KMS-11 (cell line): ENCODE results near the gene SHISA2.

ENCODE experiments used
- H2AFZ ChIP-seq: fragments of 200-600 bp; sonication (generic); 2 replicates; pipeline ENCODE4 v1.6.1; 2016; ENCODE audit warnings: antibody characterized with exemption, mixed run types, low read depth
- H3K27ac ChIP-seq: fragments of 200-600 bp; sonication (generic); 2 replicates; pipeline ENCODE4 v1.6.1; 2016; ENCODE audit warnings: mild to moderate bottlenecking, mixed run types
- H3K27me3 ChIP-seq: fragments of 200-600 bp; sonication (generic); 2 replicates; pipeline ENCODE4 v1.6.1; 2017; ENCODE audit warnings: mild to moderate bottlenecking, low read depth, mixed run types, moderate library complexity; ENCODE audit not compliant: insufficient read depth
- H3K36me3 ChIP-seq: fragments of 200-600 bp; sonication (generic); 2 replicates; pipeline ENCODE4 v1.6.1; 2017; ENCODE audit warnings: mild to moderate bottlenecking, mixed run types; ENCODE audit not compliant: insufficient read depth
- H3K4me1 ChIP-seq: fragments of 200-600 bp; sonication (generic); 2 replicates; pipeline ENCODE4 v1.6.1; 2016; ENCODE audit warnings: mild to moderate bottlenecking, low read depth, mixed run types; ENCODE audit not compliant: poor library complexity, severe bottlenecking
- H3K4me2 ChIP-seq: fragments of 200-600 bp; sonication (generic); 2 replicates; pipeline ENCODE4 v1.7.0; 2016; ENCODE audit warnings: mild to moderate bottlenecking, mixed run types
- H3K4me3 ChIP-seq: fragments of 200-600 bp; sonication (generic); IDR thresholded peaks from 2 replicates; pipeline ENCODE4 v1.6.1; 2017; ENCODE audit warnings: low read depth, low read length, mixed read lengths; ENCODE audit not compliant: insufficient read depth
- H3K79me2 ChIP-seq: fragments of 200-600 bp; sonication (generic); 2 replicates; pipeline ENCODE4 v1.6.1; 2016; ENCODE audit warnings: low read depth, mixed run types; ENCODE audit not compliant: insufficient read depth
- H3K9ac ChIP-seq: fragments of 200-600 bp; sonication (generic); 2 replicates; pipeline ENCODE4 v1.6.1; 2016; ENCODE audit warnings: mild to moderate bottlenecking, mixed run types
- H4K20me1 ChIP-seq: fragments of 200-600 bp; sonication (generic); 2 replicates; pipeline ENCODE4 v1.6.1; 2016; ENCODE audit warnings: mild to moderate bottlenecking, mixed run types; ENCODE audit not compliant: insufficient read depth
- CTCF ChIP-seq: fragments of 200-600 bp; sonication (generic); conservative IDR thresholded peaks from 2 replicates; pipeline ENCODE4 v1.6.1; 2017; ENCODE audit warnings: low read depth, mild to moderate bottlenecking, antibody characterized with exemption, low read length, moderate library complexity, mixed read lengths

SHISA2 gene

GRCh38 chr13:26012995-26013394 is 38.8 kb downstream of the SHISA2 start:
- Histone ChIP-seq H4K20me1 (no peaks in the 10 kb centered on the region), H3K4me1 (no peaks in the 10 kb centered on the region), H3K27ac (no peak overlapping the region), H2AFZ (no peak overlapping the region), H3K36me3 (no peaks in the 10 kb centered on the region), H3K9ac (no peak overlapping the region), H3K79me2 (no peaks in the 10 kb centered on the region), H3K4me3 (no peak overlapping the region), H3K27me3 (no peaks in the 10 kb centered on the region), H3K4me2 (no peak overlapping the region)
- TF ChIP-seq CTCF, result no peak

DNA sequence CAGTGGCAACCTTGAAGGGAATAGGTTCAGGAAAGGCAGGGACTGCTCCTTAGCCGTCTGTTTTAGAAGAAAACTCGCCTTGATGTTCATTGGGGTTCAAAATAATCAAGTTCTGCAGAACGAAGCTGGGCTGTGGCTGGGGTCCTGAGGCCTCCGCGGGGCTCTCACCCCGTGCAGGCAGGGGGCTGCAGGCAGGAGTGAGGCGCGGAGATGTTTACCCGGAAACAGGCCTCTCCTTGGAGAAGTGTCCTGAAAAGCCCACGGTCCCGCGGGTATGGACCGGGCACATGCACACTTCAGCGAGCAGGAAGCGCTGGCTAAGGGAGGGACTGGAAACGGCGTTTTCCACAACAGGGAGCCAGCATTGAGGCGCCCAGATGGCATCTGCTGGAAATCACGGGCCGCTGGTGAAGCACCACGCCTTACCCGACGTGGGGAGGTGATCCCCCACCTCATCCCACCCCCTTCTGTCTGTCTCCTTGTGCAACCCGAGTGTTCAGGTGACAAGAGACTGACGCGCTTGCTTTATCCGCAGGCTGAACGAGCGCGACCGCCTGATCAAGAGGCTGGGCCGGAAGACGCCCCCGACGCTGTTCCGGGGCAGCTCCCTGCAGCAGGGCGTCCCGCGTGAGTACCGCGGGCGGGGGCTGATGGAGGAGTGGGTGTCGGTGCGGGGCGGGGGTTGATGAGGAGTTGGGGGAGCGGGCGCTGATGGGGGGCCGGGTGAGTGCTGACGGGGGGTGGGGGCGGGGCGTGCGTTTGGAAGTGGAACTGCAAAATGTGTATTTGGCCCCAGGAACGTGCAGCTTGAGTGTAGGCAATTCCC is 39.6 kb downstream of the SHISA2 start:
- Histone ChIP-seq H3K4me3 (no peak overlapping the region), H2AFZ (no peak overlapping the region), H3K36me3 (no peaks in the 10 kb centered on the region), H3K27me3 (no peaks in the 10 kb centered on the region), H3K9ac (no peak overlapping the region), H3K4me2 (no peak overlapping the region), H4K20me1 (no peaks in the 10 kb centered on the region), H3K4me1 (peaks cover 4% of the 10 kb centered on the region), H3K27ac (no peak overlapping the region), H3K79me2 (no peaks in the 10 kb centered on the region)
- TF ChIP-seq CTCF, result no peak

DNA sequence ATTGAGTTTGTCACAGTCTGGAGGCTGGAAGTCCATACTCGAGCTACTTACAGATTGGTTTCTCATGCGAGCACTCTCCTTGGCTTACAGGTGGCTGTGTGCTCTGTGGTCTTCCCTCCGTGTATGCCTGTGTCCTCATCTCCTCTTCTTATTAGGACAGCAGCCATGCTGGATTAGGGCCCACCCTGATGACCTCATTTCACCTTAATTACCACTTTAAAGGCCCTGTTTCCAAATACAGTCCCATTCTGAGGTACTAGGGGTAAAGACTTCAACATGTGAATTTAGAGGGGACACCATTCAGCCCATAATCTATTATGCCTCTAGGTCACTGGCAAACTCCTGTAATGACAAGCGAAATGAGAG is 40.6 kb downstream of the SHISA2 start:
- Histone ChIP-seq H3K4me1 (peaks cover 4% of the 10 kb centered on the region), H2AFZ (no peak overlapping the region), H3K4me2 (no peak overlapping the region), H3K9ac (no peak overlapping the region), H3K79me2 (no peaks in the 10 kb centered on the region), H3K4me3 (no peak overlapping the region), H4K20me1 (no peaks in the 10 kb centered on the region), H3K36me3 (no peaks in the 10 kb centered on the region), H3K27ac (no peak overlapping the region), H3K27me3 (no peaks in the 10 kb centered on the region)
- TF ChIP-seq CTCF, result no peak

GRCh38 chr13:26010487-26011207 is 41.2 kb downstream of the SHISA2 start:
- Histone ChIP-seq H3K79me2 (no peaks in the 10 kb centered on the region), H3K36me3 (no peaks in the 10 kb centered on the region), H3K9ac (no peak overlapping the region), H4K20me1 (no peaks in the 10 kb centered on the region), H3K27ac (no peak overlapping the region), H3K27me3 (no peaks in the 10 kb centered on the region), H3K4me1 (peaks cover 4% of the 10 kb centered on the region), H2AFZ (no peak overlapping the region), H3K4me3 (no peak overlapping the region), H3K4me2 (no peak overlapping the region)
- no peak for TF ChIP-seq CTCF
